Sigmoid colon (tissue), 7 donors: ENCODE results near the gene P2RY8. TPM values are rescaled to one million over a fixed set of nuclear protein-coding genes. Genes with fewer than 3 reads are reported as not detected.

Source experiments
- DNase-seq: peaks from one replicate; pipeline ENCODE4 v3.0.0-alpha.2; 2019
- H3K27ac ChIP-seq, 4 donors: fragments of 200-600 bp; sonication (generic); one replicate each; pipeline ENCODE4 v1.5.1; 2016 to 2019; ENCODE audit warnings: mild to moderate bottlenecking in 1 of 4
- H3K27me3 ChIP-seq, 3 donors: fragments of 200-600 bp; sonication (generic); one replicate each; pipeline ENCODE4 v1.5.1; 2019; ENCODE audit warnings: mild to moderate bottlenecking in 1 of 3
- H3K36me3 ChIP-seq, 4 donors: fragments of 200-600 bp; sonication (generic); one replicate each; pipeline ENCODE4 v1.5.1; 2016 to 2019
- H3K4me1 ChIP-seq, 4 donors: fragments of 200-600 bp; sonication (generic); one replicate each; pipeline ENCODE4 v1.5.1; 2017 to 2019
- H3K4me3 ChIP-seq, 4 donors: fragments of 200-600 bp; sonication (generic); one replicate each; pipeline ENCODE4 v1.5.1; 2017 to 2019; ENCODE audit warnings: mild to moderate bottlenecking in 2 of 4, moderate library complexity in 1 of 4
- H3K9me3 ChIP-seq, 4 donors: fragments of 200-600 bp in 3 of 4; sonication (generic) in 3 of 4; one replicate each; pipeline versions ENCODE4 v1.5.1 to v1.6.1; 2013 to 2019
- EP300 ChIP-seq, 4 donors: sonication (generic); formaldehyde crosslinking; IDR thresholded peaks; one replicate each; pipeline ENCODE4 v1.6.1; 2017; ENCODE audit warnings: antibody characterized with exemption in 4 of 4
- POLR2A ChIP-seq, 2 donors: fragments of 450-650 bp; IDR thresholded peaks; one replicate each; pipeline ENCODE4 v1.6.1; 2016; ENCODE audit warnings: antibody characterized with exemption in 2 of 2, mild to moderate bottlenecking in 2 of 2, moderate library complexity in 2 of 2
- POLR2AphosphoS5 ChIP-seq, 4 donors: sonication (generic); formaldehyde crosslinking; IDR thresholded peaks; one replicate each; pipeline ENCODE4 v1.6.1; 2017; ENCODE audit warnings: antibody characterized with exemption in 4 of 4
- WGBS, 2 donors: extraction: QIAGEN DNeasy Blood & Tissue Kit; methylation state at CpG; one replicate each; pipeline ENCODE4 v1.1.7; 2013; 5-methylcytosine and 5-hydroxymethylcytosine counted together
- intact Hi-C: fragments of 100-400 bp; cut with DNase I; formaldehyde crosslinking; loops from one replicate; pipeline ENCODE4 v1.15.1; 2023
- polyA plus RNA-seq, 3 donors: library from polyadenylated mRNA; stranded (reverse); fragments of 200-250 nt; gene quantifications; one replicate each; pipeline ENCODE4 v1.2.3, GENCODE V29; 2013
- total RNA-seq, 4 donors: library from RNA; depleted of rRNA; stranded (reverse); fragments of >200 nt; gene quantifications; one replicate each; pipeline ENCODE4 v1.1.0, GENCODE V29; 2016
- TF ChIP-seq, protein P1 (sequence below), 4 experiments: fragments of 450-650 bp in 3 of 4; fragments of 200-600 bp in 1 of 4; IDR thresholded peaks; one replicate each; pipeline ENCODE4 v1.5.1; 2016 to 2019; ENCODE audit warnings: antibody characterized with exemption in 4 of 4, mild to moderate bottlenecking in 3 of 4, moderate library complexity in 2 of 4
- donor health status: healthy with polysubstance abuse.
- donor health status: Bipolar disorder and iron deficiency.
- donor health status: healthy.

Gene P2RY8
- total and polyA plus RNA-seq, 7 donors: 0.28 to 15.0 (median 0.87) TPM; not detected in 1

DNA sequence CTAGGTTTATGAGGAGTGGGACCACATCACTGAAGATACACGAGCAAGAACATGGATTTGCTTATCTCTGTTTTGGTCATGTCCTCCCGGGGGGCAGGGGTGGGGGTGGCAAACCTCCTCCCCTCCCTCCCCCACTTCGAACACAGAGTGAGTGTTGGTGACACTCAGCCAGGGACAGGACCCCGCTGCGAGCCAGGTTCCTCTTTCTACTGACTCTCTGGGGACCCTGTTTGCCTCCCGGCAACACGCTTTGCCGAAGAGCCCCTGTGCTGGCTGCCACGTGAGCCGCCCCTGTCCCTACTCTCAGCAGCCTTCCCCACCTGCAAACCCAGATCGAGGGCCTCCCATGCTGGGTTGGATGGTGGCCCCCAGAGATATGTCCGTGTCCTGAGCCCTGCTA, 34.7 kb downstream of the P2RY8 start:
- TF ChIP-seq, protein P1, sequence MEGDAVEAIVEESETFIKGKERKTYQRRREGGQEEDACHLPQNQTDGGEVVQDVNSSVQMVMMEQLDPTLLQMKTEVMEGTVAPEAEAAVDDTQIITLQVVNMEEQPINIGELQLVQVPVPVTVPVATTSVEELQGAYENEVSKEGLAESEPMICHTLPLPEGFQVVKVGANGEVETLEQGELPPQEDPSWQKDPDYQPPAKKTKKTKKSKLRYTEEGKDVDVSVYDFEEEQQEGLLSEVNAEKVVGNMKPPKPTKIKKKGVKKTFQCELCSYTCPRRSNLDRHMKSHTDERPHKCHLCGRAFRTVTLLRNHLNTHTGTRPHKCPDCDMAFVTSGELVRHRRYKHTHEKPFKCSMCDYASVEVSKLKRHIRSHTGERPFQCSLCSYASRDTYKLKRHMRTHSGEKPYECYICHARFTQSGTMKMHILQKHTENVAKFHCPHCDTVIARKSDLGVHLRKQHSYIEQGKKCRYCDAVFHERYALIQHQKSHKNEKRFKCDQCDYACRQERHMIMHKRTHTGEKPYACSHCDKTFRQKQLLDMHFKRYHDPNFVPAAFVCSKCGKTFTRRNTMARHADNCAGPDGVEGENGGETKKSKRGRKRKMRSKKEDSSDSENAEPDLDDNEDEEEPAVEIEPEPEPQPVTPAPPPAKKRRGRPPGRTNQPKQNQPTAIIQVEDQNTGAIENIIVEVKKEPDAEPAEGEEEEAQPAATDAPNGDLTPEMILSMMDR (IDR thresholded peaks at IDR 0.05): no peak
- TF ChIP-seq POLR2AphosphoS5 (IDR thresholded peaks at IDR 0.05): no peak
- no peak for TF ChIP-seq POLR2A (IDR thresholded peaks at IDR 0.05)
- TF ChIP-seq EP300 (IDR thresholded peaks at IDR 0.05): no peak
- no peaks in the 10 kb centered on the region for H3K4me1 ChIP-seq
- H3K27me3 ChIP-seq: no peaks in the 10 kb centered on the region
- no peaks in the 10 kb centered on the region for H3K36me3 ChIP-seq
- no peaks in the 10 kb centered on the region for H3K9me3 ChIP-seq
- DNase-seq: no peak
- no peak overlapping the region for H3K27ac ChIP-seq
- WGBS, 2 donors: 44 to 68% methylated on average over 12 of the region's 12 CpGs
- H3K4me3 ChIP-seq: no peak overlapping the region
- intact Hi-C loops: no loop called here

- no peaks in the 10 kb centered on the region for H3K27me3 ChIP-seq
- intact Hi-C loops: no loop called here
- H3K36me3 ChIP-seq: no peaks in the 10 kb centered on the region
- no peak overlapping the region for H3K4me3 ChIP-seq
- TF ChIP-seq EP300 (IDR thresholded peaks at IDR 0.05) (no peak), POLR2A (IDR thresholded peaks at IDR 0.05) (no peak), POLR2AphosphoS5 (IDR thresholded peaks at IDR 0.05) (no peak)
- TF ChIP-seq, protein P1 (IDR thresholded peaks at IDR 0.05): no peak
- no peaks in the 10 kb centered on the region for H3K4me1 ChIP-seq
- H3K9me3 ChIP-seq: no peaks in the 10 kb centered on the region
- peak overlapping the region in 3 of 4 donors; percentile 25 to 42 (median 27) for H3K27ac ChIP-seq
- WGBS, 2 donors: 69 to 75% methylated on average over 23 of the region's 23 CpGs
- no peak for DNase-seq
Measured at GRCh38 chrX:1500701-1501624, 36.0 kb downstream of the P2RY8 start.

- intact Hi-C loops: no loop called here
- DNase-seq: no peak
- H3K27me3 ChIP-seq: no peaks in the 10 kb centered on the region
- H3K4me3 ChIP-seq: no peak overlapping the region
- H3K9me3 ChIP-seq: peaks cover 0 to 6% (median 0%) of the 10 kb centered on the region in 4 donors
- TF ChIP-seq, protein P1 (IDR thresholded peaks at IDR 0.05): no peak
- TF ChIP-seq POLR2AphosphoS5 (IDR thresholded peaks at IDR 0.05) (no peak), EP300 (IDR thresholded peaks at IDR 0.05) (no peak), POLR2A (IDR thresholded peaks at IDR 0.05) (no peak)
- WGBS, 2 donors: 79 to 81% methylated on average over 12 of the region's 12 CpGs
- H3K4me1 ChIP-seq: no peaks in the 10 kb centered on the region
- H3K36me3 ChIP-seq: no peaks in the 10 kb centered on the region
- H3K27ac ChIP-seq: no peak overlapping the region
Measured at GRCh38 chrX:1496076-1496475, 40.9 kb downstream of the P2RY8 start.

GRCh38 chrX:1493877-1494510, 43.0 kb downstream of the P2RY8 start:
- TF ChIP-seq, protein P1 (IDR thresholded peaks at IDR 0.05): no peak
- TF ChIP-seq POLR2AphosphoS5 (IDR thresholded peaks at IDR 0.05) (no peak), POLR2A (IDR thresholded peaks at IDR 0.05) (no peak), EP300 (IDR thresholded peaks at IDR 0.05) (no peak)
- no peaks in the 10 kb centered on the region for H3K4me1 ChIP-seq
- no peak overlapping the region for H3K4me3 ChIP-seq
- WGBS, 2 donors: 25 to 42% methylated on average over 15 of the region's 15 CpGs
- H3K36me3 ChIP-seq: no peaks in the 10 kb centered on the region
- intact Hi-C loops: no loop called here
- DNase-seq: no peak
- H3K27me3 ChIP-seq: no peaks in the 10 kb centered on the region
- no peak overlapping the region for H3K27ac ChIP-seq
- peaks cover 0 to 6% (median 0%) of the 10 kb centered on the region in 4 donors for H3K9me3 ChIP-seq
